B cell (primary cell): ENCODE measurements around the gene GRIP2. TPM values are rescaled to one million over a fixed set of nuclear protein-coding genes. Genes with fewer than 3 reads are reported as not detected.

Experiments
- ATAC-seq: fragments of 200-7000 bp; cut with Tn5 transposase; one replicate; pipeline ENCODE4 v1.10.0; 2021; ENCODE audit warnings: low read depth, mild to moderate bottlenecking, moderate number of reproducible peaks, moderate library complexity
- CTCF ChIA-PET: fragments of 350-600 bp; sonication (Branson Sonifier 250); formaldehyde crosslinking; loops from one replicate; lab custom pipeline; 2021; ENCODE audit warnings: antibody characterized with exemption, inconsistent platforms; lab: Charles Lee
- POLR2A ChIA-PET: fragments of 350-600 bp; sonication (Branson Sonifier 250); formaldehyde crosslinking; loops from one replicate; lab custom pipeline; 2021; ENCODE audit warnings: antibody characterized with exemption; lab: Charles Lee
- DNase-seq: peaks from one replicate; pipeline ENCODE4 v3.0.0; 2013
- H2AFZ ChIP-seq: 2 replicates; pipeline ENCODE4 v1.6.1; 2012; ENCODE audit warnings: mild to moderate bottlenecking, low read depth, low read length; ENCODE audit not compliant: insufficient read depth, poor library complexity, severe bottlenecking
- H3K27ac ChIP-seq, 2 donors: 1 replicate in 1 of 2; 2 replicates in 1 of 2; pipeline ENCODE4 v1.5.1; 2012 to 2013; ENCODE audit warnings: low read length in 2 of 2, mild to moderate bottlenecking in 2 of 2, moderate library complexity in 1 of 2
- H3K27me3 ChIP-seq, 4 experiments: fragments of 200-600 bp in 1 of 4; sonication (generic) in 1 of 4; replicated peaks in 1 of 4; 1 replicate in 2 of 4; 2 replicates in 2 of 4; pipeline versions ENCODE4 v1.6.1 to v1.7.0; 2013 to 2016; ENCODE audit warnings: low read length in 3 of 4, mild to moderate bottlenecking in 2 of 4, mixed read lengths in 1 of 4, moderate library complexity in 1 of 4; ENCODE audit not compliant: insufficient read depth in 4 of 4, control insufficient read depth in 3 of 4; ENCODE audit errors: control extremely low read depth in 1 of 4
- H3K36me3 ChIP-seq, 2 experiments: replicated peaks in 1 of 2; 1 replicate in 1 of 2; 2 replicates in 1 of 2; pipeline versions ENCODE4 v1.6.1 to v1.7.1; 2013; ENCODE audit warnings: low read length in 1 of 2; ENCODE audit not compliant: insufficient read depth in 2 of 2, control insufficient read depth in 1 of 2; ENCODE audit errors: control extremely low read depth in 1 of 2, extremely low read depth in 1 of 2
- H3K4me1 ChIP-seq, 2 donors: fragments of 200-600 bp in 1 of 2; sonication (generic) in 1 of 2; 1 replicate in 1 of 2; 2 replicates in 1 of 2; pipeline versions ENCODE4 v1.5.1 to v1.6.1; 2013 to 2017; ENCODE audit warnings: low read length in 2 of 2; ENCODE audit not compliant: control insufficient read depth in 2 of 2, insufficient read depth in 2 of 2
- H3K4me2 ChIP-seq: replicated peaks from 2 replicates; pipeline ENCODE3; 2012; ENCODE audit warnings: mild to moderate bottlenecking, low read depth, low read length; ENCODE audit not compliant: poor library complexity, severe bottlenecking
- H3K4me3 ChIP-seq, 5 experiments: fragments of 200-600 bp in 1 of 5; sonication (generic) in 1 of 5; 1 replicate in 3 of 5; 2 replicates in 2 of 5; pipeline versions ENCODE4 v1.5.1 to v1.7.0; 2011 to 2016; ENCODE audit warnings: low read length in 4 of 5, mild to moderate bottlenecking in 4 of 5, low read depth in 2 of 5, control low read depth in 1 of 5, moderate library complexity in 1 of 5; ENCODE audit not compliant: insufficient read depth in 1 of 5; ENCODE audit errors: control extremely low read depth in 1 of 5, extremely low read depth in 1 of 5
- H3K79me2 ChIP-seq: fragments of 200-600 bp; sonication (generic); one replicate; pipeline ENCODE4 v1.6.0; 2016; ENCODE audit warnings: low read length; ENCODE audit not compliant: control insufficient read depth, insufficient read depth
- H3K9ac ChIP-seq: fragments of 200-600 bp; sonication (generic); 2 replicates; pipeline ENCODE4 v1.6.1; 2017; ENCODE audit warnings: mild to moderate bottlenecking, low read length, moderate library complexity
- H3K9me3 ChIP-seq, 3 donors: one replicate each; pipeline versions ENCODE4 v1.6.1 to v1.7.1; 2013; ENCODE audit warnings: low read length in 2 of 3; ENCODE audit not compliant: control insufficient read depth in 2 of 3, insufficient read depth in 1 of 3; ENCODE audit errors: control extremely low read depth in 1 of 3
- H4K20me1 ChIP-seq: 2 replicates; pipeline ENCODE4 v1.6.0; 2012; ENCODE audit warnings: mild to moderate bottlenecking, low read length; ENCODE audit not compliant: insufficient read depth, control insufficient read depth, poor library complexity, severe bottlenecking
- H3K27ac Mint-ChIP-seq: one replicate; pipeline ENCODE4 v1.8.0; 2021; ENCODE audit warnings: mixed read lengths
- H3K27me3 Mint-ChIP-seq: one replicate; pipeline ENCODE4 v1.8.0; 2021; ENCODE audit warnings: mixed read lengths
- H3K4me1 Mint-ChIP-seq: one replicate; pipeline ENCODE4 v1.8.0; 2021; ENCODE audit warnings: mixed read lengths
- H3K4me3 Mint-ChIP-seq: one replicate; pipeline ENCODE4 v1.8.0; 2021; ENCODE audit warnings: mixed read lengths
- H3K9me3 Mint-ChIP-seq: one replicate; pipeline ENCODE4 v1.8.0; 2022; ENCODE audit warnings: mixed read lengths; ENCODE audit not compliant: insufficient read depth
- EZH2 ChIP-seq: IDR thresholded peaks from 2 replicates; pipeline ENCODE4 v1.6.1; 2012; ENCODE audit warnings: borderline replicate concordance, low read depth, mild to moderate bottlenecking, moderate library complexity, low read length; ENCODE audit not compliant: insufficient read depth, poor library complexity, severe bottlenecking
- WGBS: methylation state at CpG from one replicate; pipeline ENCODE4 v1.1.5; 2013; ENCODE audit warnings: missing lambda C conversion rate; ENCODE audit not compliant: insufficient coverage; 5-methylcytosine and 5-hydroxymethylcytosine counted together
- intact Hi-C: fragments of 100-400 bp; cut with micrococcal nuclease; formaldehyde crosslinking; loops from one replicate; pipeline ENCODE4 v1.10.0; 2022
- polyA plus RNA-seq: library from polyadenylated mRNA; depleted of rRNA; stranded (reverse); fragments of >200 nt; gene quantifications from 2 replicates; pipeline ENCODE4 v1.2.3, GENCODE V29; 2012
- total RNA-seq, 2 donors: library from RNA; stranded (reverse); fragments of 120-200 nt in 1 of 2; gene quantifications; 1 replicate in 1 of 2; 2 replicates in 1 of 2; pipeline versions ENCODE4 v1.2.3 to v1.2.4, GENCODE V29; 2013 to 2022
- TF ChIP-seq, protein P1 (sequence below): fragments of 200-600 bp; IDR thresholded peaks from one replicate; pipeline ENCODE4 v1.8.0; 2022; ENCODE audit warnings: antibody characterized with exemption, mild to moderate bottlenecking

The GRIP2 gene
- total and polyA plus RNA-seq, 2 donors (not counting 1 experiment from before 2014, with no cell fraction given), result not detected

DNA sequence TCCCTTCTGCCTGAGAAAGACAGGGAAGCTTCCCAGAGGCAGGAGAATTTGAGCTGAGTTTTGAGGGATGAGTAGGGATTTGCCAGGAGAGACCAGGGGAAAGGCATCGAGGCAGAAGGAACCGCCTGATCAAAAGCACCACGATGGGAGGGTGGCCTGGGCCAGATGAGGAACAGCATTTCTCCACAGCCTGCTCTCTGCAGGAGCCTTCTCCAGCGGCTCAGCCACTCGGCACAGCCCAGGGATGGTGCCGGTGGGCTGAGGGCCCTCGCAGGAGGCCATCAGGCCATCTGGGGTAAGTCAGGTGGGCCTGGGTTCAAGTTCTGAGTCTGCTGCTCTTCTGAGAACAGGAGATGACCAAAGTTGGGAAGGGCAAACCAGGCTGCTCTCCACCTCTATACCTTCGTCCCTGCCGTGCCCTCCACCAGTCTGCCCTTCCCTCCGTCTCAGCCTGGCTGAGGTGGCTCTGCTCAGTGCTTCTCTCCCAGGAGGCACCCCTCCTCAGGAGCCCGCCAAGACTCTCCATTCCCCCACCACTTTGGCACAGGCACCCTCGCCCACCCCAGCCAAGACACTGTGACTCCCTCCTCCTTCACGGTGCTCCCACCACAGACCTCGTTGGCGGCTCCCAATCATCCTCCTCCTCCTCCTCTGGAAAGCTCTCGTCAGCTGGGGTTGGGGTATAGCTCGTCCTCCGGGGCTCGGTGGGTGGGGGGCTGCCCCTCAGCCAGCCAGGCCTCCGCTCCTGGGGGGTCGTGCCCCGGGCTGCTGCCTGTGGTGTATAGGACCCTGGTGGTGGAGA is 34.9 kb downstream of the GRIP2 start:
- Histone ChIP-seq H3K27me3 (peaks cover 0 to 4% (median 0%) of the 10 kb centered on the region in 4 experiments), H3K9me3 (peaks cover 0 to 18% (median 9%) of the 10 kb centered on the region in 3 donors), H3K36me3 (no peaks in the 10 kb centered on the region), H4K20me1 (no peaks in the 10 kb centered on the region), H3K4me1 (peaks cover 0 to 4% of the 10 kb centered on the region in 2 donors), H3K4me3 (no peak overlapping the region), H2AFZ (no peak overlapping the region), H3K9ac (no peak overlapping the region), H3K4me2 (no peak overlapping the region), H3K27ac (no peak overlapping the region), H3K79me2 (no peaks in the 10 kb centered on the region)
- Mint-ChIP-seq H3K4me3 (no peak overlapping the region), H3K27ac (no peak overlapping the region), H3K9me3 (peaks cover 4% of the 10 kb centered on the region), H3K27me3 (peaks cover 9% of the 10 kb centered on the region), H3K4me1 (peaks cover 2% of the 10 kb centered on the region)
- CTCF ChIA-PET, result no interaction called here
- 88% methylated on average over 18 of the region's 22 CpGs for WGBS
- ATAC-seq, result no peak
- intact Hi-C loops, result no loop called here
- POLR2A ChIA-PET, result no interaction called here
- no peak for DNase-seq
- TF ChIP-seq EZH2, result no peak
- TF ChIP-seq, protein P1, sequence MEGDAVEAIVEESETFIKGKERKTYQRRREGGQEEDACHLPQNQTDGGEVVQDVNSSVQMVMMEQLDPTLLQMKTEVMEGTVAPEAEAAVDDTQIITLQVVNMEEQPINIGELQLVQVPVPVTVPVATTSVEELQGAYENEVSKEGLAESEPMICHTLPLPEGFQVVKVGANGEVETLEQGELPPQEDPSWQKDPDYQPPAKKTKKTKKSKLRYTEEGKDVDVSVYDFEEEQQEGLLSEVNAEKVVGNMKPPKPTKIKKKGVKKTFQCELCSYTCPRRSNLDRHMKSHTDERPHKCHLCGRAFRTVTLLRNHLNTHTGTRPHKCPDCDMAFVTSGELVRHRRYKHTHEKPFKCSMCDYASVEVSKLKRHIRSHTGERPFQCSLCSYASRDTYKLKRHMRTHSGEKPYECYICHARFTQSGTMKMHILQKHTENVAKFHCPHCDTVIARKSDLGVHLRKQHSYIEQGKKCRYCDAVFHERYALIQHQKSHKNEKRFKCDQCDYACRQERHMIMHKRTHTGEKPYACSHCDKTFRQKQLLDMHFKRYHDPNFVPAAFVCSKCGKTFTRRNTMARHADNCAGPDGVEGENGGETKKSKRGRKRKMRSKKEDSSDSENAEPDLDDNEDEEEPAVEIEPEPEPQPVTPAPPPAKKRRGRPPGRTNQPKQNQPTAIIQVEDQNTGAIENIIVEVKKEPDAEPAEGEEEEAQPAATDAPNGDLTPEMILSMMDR, result no peak

DNA sequence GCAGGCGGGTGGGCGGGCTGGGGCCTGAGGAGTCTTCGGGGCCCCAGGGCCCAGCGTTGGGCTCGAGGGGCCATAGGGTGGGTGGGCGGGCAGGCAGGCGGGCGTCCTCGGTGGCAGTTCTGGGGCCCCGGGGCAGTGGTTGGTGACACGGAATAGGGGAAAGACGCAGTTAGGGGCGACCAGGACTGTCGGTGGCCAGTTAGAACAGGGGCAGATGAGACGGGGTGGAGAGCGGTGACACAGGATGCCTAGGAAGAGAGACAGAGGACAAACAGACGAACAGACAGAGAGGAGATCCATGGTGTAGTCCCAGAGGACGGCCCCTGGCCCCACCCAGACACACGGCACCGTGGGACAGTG is 36.5 kb downstream of the GRIP2 start:
- no peak overlapping the region for H3K4me2 ChIP-seq
- H3K9ac ChIP-seq, result no peak overlapping the region
- TF ChIP-seq, protein P1, result no peak
- TF ChIP-seq EZH2, result no peak
- H3K4me1 ChIP-seq, result no peaks in the 10 kb centered on the region
- 91% methylated on average over 20 of the region's 20 CpGs for WGBS
- H3K27me3 ChIP-seq, result peaks cover 0 to 4% (median 0%) of the 10 kb centered on the region in 4 experiments
- Mint-ChIP-seq H3K4me3 (no peak overlapping the region), H3K9me3 (peaks cover 6% of the 10 kb centered on the region), H3K4me1 (no peaks in the 10 kb centered on the region), H3K27ac (no peak overlapping the region), H3K27me3 (peaks cover 9% of the 10 kb centered on the region)
- H3K27ac ChIP-seq, result no peak overlapping the region
- H4K20me1 ChIP-seq, result no peaks in the 10 kb centered on the region
- DNase-seq, result no peak
- POLR2A ChIA-PET, result no interaction called here
- ATAC-seq, result no peak
- H3K36me3 ChIP-seq, result no peaks in the 10 kb centered on the region
- no peak overlapping the region for H2AFZ ChIP-seq
- intact Hi-C loops, result no loop called here
- peaks cover 0 to 18% (median 9%) of the 10 kb centered on the region in 3 donors for H3K9me3 ChIP-seq
- no peaks in the 10 kb centered on the region for H3K79me2 ChIP-seq
- no peak overlapping the region for H3K4me3 ChIP-seq
- CTCF ChIA-PET, result no interaction called here
